Activated T-helper 1 cell treated with anti-CD3 and anti-CD28 coated beads, Interleukin-12 subunit alpha, Interleukin-12 subunit beta, Interleukin-2, Interleukin-4 antibody, amounts not matched to agents 30 ng/mL and 10 ng/mL and 1 ng/mL, durations not matched to agents 14 hours and 24 hours and 36 hours (primary cell): ENCODE results near the gene SNCB. TPM values are rescaled to one million over a fixed set of nuclear protein-coding genes. Genes with fewer than 3 reads are reported as not detected.

ENCODE experiments used
- DNase-seq: peaks from one replicate; pipeline ENCODE4 v3.0.0; 2021; ENCODE audit warnings: low spot score
- H3K27ac Mint-ChIP-seq: one replicate; pipeline ENCODE4 v1.8.0; 2021; ENCODE audit warnings: mild to moderate bottlenecking, mixed read lengths
- H3K27me3 Mint-ChIP-seq: one replicate; pipeline ENCODE4 v1.8.0; 2022; ENCODE audit warnings: mild to moderate bottlenecking, moderate library complexity, mixed read lengths; ENCODE audit not compliant: insufficient read depth
- H3K36me3 Mint-ChIP-seq: one replicate; pipeline ENCODE4 v1.8.0; 2021; ENCODE audit warnings: low read depth, mixed read lengths
- H3K4me1 Mint-ChIP-seq: one replicate; pipeline ENCODE4 v1.8.0; 2021; ENCODE audit warnings: low read depth, mixed read lengths
- H3K4me3 Mint-ChIP-seq: one replicate; pipeline ENCODE4 v1.8.0; 2021; ENCODE audit warnings: mild to moderate bottlenecking, moderate library complexity, mixed read lengths
- H3K9me3 Mint-ChIP-seq: one replicate; pipeline ENCODE4 v1.8.0; 2021; ENCODE audit warnings: mixed read lengths
- intact Hi-C: fragments of 100-400 bp; cut with micrococcal nuclease; formaldehyde crosslinking; loops from one replicate; pipeline ENCODE4 v1.15.1; 2024
- total RNA-seq: library from RNA; stranded (reverse); gene quantifications from 2 replicates; pipeline ENCODE4 v1.2.3, GENCODE V29; 2022

Gene SNCB
- total RNA-seq, 1 donor from 2014 or later: not detected

GRCh38 chr5:176632745-176633144, 2.4 kb upstream of the SNCB start:
- Mint-ChIP-seq H3K4me3 (no peak overlapping the region), H3K27ac (no peak overlapping the region), H3K9me3 (no peaks in the 10 kb centered on the region), H3K27me3 (peaks cover 72% of the 10 kb centered on the region), H3K36me3 (no peaks in the 10 kb centered on the region), H3K4me1 (peaks cover 14% of the 10 kb centered on the region)
- intact Hi-C loops: no loop called here
- DNase-seq: no peak

GRCh38 chr5:176631383-176632200, 1.3 kb upstream of the SNCB start:
- no peak for DNase-seq
- Mint-ChIP-seq H3K9me3 (no peaks in the 10 kb centered on the region), H3K36me3 (no peaks in the 10 kb centered on the region), H3K27me3 (peaks cover 75% of the 10 kb centered on the region), H3K27ac (no peak overlapping the region), H3K4me1 (peaks cover 14% of the 10 kb centered on the region), H3K4me3 (no peak overlapping the region)
- intact Hi-C loops: no loop called here

GRCh38 chr5:176630681-176631222, 418 bp upstream of the SNCB start:
- intact Hi-C loops: loop anchor here (1.0 kb wide), 2 partner anchors 11 to 17 kb away; partner anchors contain the start of gene TSPAN17
- Mint-ChIP-seq H3K36me3 (no peaks in the 10 kb centered on the region), H3K9me3 (no peaks in the 10 kb centered on the region), H3K4me1 (peaks cover 14% of the 10 kb centered on the region), H3K27ac (no peak overlapping the region), H3K4me3 (peak overlapping the region; percentile 28), H3K27me3 (peaks cover 74% of the 10 kb centered on the region)
- DNase-seq: no peak

- H3K4me1 Mint-ChIP-seq: peaks cover 14% of the 10 kb centered on the region
- H3K27me3 Mint-ChIP-seq: peaks cover 76% of the 10 kb centered on the region
- no peak overlapping the region for H3K4me3 Mint-ChIP-seq
- DNase-seq: no peak
- no peaks in the 10 kb centered on the region for H3K9me3 Mint-ChIP-seq
- no peak overlapping the region for H3K27ac Mint-ChIP-seq
- H3K36me3 Mint-ChIP-seq: no peaks in the 10 kb centered on the region
- intact Hi-C loops: no loop called here
Measured at GRCh38 chr5:176629317-176629852, 949 bp downstream of the SNCB start.

- no peaks in the 10 kb centered on the region for H3K9me3 Mint-ChIP-seq
- intact Hi-C loops: no loop called here
- H3K4me3 Mint-ChIP-seq: no peak overlapping the region
- no peak for DNase-seq
- H3K4me1 Mint-ChIP-seq: peaks cover 9% of the 10 kb centered on the region
- peaks cover 75% of the 10 kb centered on the region for H3K27me3 Mint-ChIP-seq
- no peaks in the 10 kb centered on the region for H3K36me3 Mint-ChIP-seq
- no peak overlapping the region for H3K27ac Mint-ChIP-seq
Measured at GRCh38 chr5:176628406-176629228, 1.7 kb downstream of the SNCB start.

DNA sequence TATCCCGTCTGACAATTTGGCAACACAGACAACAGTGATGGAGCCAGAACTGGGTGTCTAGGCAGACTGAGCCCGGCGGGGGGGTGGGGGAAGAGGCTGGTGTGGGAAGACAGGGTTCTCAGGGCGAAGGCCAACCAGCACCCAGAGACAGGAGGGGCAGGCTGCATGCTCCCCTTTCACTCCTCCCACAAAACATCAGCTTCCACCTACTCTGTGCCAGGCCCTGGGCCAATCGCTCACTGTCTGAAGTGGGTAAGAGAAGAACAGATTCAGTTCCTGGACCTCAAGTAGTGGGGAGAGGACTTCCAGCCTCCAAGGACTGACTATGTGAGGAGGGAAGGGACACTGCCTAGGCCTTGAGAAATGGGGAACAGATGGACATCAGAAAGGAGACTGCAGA, 2.8 kb downstream of the SNCB start:
- intact Hi-C loops: no loop called here
- Mint-ChIP-seq H3K4me3 (no peak overlapping the region), H3K4me1 (peaks cover 6% of the 10 kb centered on the region), H3K9me3 (no peaks in the 10 kb centered on the region), H3K36me3 (no peaks in the 10 kb centered on the region), H3K27ac (no peak overlapping the region), H3K27me3 (peaks cover 70% of the 10 kb centered on the region)
- DNase-seq: no peak

DNA sequence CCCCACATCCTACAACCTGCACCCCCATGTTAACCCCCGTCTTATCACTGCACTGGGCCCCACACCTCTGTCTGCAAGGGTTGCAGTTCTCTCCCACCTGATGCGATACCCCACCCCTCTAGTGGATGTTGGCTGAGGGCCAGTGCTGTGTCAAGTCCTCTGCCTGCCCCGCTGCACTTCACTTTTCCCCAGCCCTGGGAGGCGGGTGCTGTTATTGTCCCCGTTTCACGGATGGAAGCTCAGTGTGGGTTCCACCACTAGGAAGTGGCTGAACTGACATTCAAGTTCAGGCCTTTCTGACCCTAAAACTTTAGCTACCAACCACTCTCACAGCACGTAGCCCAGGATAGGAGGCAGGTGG, 3.5 kb downstream of the SNCB start:
- no peak for DNase-seq
- Mint-ChIP-seq H3K4me3 (no peak overlapping the region), H3K27me3 (peaks cover 70% of the 10 kb centered on the region), H3K9me3 (no peaks in the 10 kb centered on the region), H3K4me1 (peaks cover 6% of the 10 kb centered on the region), H3K27ac (no peak overlapping the region), H3K36me3 (no peaks in the 10 kb centered on the region)
- intact Hi-C loops: no loop called here

DNA sequence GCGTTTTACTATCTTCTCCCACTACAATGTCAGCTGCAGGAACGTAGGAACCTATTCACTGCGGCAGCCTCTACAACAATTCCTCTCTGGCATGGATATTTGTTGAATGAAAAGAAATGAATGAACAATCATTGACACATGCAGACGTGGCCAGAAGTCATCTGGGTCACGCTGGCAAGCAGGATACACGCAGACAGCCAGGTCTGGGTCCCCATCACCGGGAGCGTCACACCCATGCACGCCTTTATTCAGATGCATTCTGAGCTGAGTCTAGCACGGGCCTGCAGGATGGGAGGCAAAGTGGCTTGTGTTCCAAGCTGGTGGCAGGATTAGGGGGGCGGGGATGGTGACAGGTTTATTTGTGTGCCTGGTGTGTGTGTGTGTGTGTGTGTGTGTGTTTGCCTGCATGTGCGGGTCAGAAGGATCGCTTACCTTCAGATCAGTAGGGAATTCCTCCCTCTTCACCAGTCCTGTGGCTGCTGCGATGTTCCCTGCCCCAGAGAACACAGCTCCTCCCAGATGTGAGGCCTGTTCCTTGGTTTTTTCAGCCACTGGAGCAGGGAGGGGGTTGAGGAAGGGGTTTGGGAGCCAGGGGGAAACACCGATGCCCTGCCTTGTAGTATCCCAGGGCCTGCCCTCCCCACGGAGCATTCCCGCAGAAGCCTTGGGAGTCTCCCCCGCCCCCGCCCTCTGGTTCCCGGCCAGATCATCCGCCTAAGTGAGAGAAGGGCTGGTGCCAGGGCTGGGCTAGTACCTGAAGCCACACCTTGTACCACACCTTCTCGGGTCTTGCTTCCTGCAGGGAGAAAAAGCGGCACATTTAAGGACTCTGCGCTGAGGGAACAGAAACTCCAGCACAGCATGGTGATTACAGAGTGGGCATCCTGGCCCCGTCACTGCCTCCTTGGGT, 4.1 kb downstream of the SNCB start:
- Mint-ChIP-seq H3K27ac (no peak overlapping the region), H3K27me3 (peaks cover 65% of the 10 kb centered on the region), H3K36me3 (no peaks in the 10 kb centered on the region), H3K4me3 (no peak overlapping the region), H3K9me3 (no peaks in the 10 kb centered on the region), H3K4me1 (peaks cover 6% of the 10 kb centered on the region)
- no peak for DNase-seq
- intact Hi-C loops: no loop called here

DNA sequence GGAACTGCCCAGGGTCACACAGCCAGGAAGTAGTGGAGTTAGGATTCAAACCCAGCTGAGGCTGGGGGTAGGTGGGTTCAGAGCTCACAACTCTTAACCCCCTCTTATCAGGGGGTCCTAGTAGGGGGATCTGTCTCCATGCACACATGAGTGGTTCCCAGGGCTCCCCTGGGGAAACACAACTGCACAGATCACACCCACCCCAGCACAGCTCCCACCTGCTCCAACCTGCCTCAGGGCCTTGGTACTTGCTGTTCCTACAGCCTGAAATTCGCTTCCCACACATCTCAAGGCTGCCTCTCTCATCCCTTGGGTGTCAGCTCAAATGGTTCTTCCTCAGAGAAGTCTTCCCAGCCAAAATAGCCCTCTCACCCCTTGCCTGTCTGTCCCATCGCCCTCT, 4.8 kb downstream of the SNCB start:
- Mint-ChIP-seq H3K4me1 (peaks cover 2% of the 10 kb centered on the region), H3K4me3 (no peak overlapping the region), H3K36me3 (no peaks in the 10 kb centered on the region), H3K27ac (no peak overlapping the region), H3K9me3 (no peaks in the 10 kb centered on the region), H3K27me3 (peaks cover 61% of the 10 kb centered on the region)
- intact Hi-C loops: no loop called here
- no peak for DNase-seq

DNA sequence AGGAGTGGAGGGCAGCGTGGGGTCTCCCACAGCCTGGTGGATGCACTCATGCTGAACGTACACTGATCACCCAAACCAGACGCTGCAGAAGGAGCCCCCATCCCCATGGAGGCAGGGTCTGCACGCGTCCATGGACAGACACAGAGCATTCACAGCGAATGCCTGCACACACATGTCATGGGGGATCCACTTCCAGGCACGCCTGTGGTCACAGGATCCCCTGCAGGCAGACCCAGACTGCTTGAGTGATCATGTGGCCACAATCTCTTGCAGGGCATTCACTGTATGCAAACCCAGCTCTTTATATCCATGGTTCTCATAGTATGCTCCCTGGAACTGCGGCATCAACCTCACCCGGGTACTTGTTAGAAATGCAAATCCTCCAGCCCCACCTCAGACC, 5.4 kb downstream of the SNCB start:
- Mint-ChIP-seq H3K9me3 (no peaks in the 10 kb centered on the region), H3K36me3 (no peaks in the 10 kb centered on the region), H3K4me1 (peaks cover 7% of the 10 kb centered on the region), H3K4me3 (no peak overlapping the region), H3K27ac (no peak overlapping the region), H3K27me3 (peaks cover 64% of the 10 kb centered on the region)
- no peak for DNase-seq
- intact Hi-C loops: no loop called here

GRCh38 chr5:176624142-176624541, 6.2 kb downstream of the SNCB start:
- Mint-ChIP-seq H3K9me3 (no peaks in the 10 kb centered on the region), H3K4me1 (peaks cover 7% of the 10 kb centered on the region), H3K36me3 (no peaks in the 10 kb centered on the region), H3K27me3 (peaks cover 63% of the 10 kb centered on the region), H3K27ac (no peak overlapping the region), H3K4me3 (no peak overlapping the region)
- no peak for DNase-seq
- intact Hi-C loops: no loop called here

- Mint-ChIP-seq H3K36me3 (no peaks in the 10 kb centered on the region), H3K4me1 (peaks cover 7% of the 10 kb centered on the region), H3K9me3 (no peaks in the 10 kb centered on the region), H3K27ac (no peak overlapping the region), H3K4me3 (no peak overlapping the region), H3K27me3 (peaks cover 63% of the 10 kb centered on the region)
- intact Hi-C loops: no loop called here
- no peak for DNase-seq
Measured at GRCh38 chr5:176621661-176622079, 8.7 kb downstream of the SNCB start.
